ENCODE data around the gene CYP27B1. TPM values are rescaled to one million over a fixed set of nuclear protein-coding genes. Genes with fewer than 3 reads are reported as not detected.

CYP27B1 gene
- polyA plus RNA-seq, 1 experiment, result 0.29 TPM

DNA sequence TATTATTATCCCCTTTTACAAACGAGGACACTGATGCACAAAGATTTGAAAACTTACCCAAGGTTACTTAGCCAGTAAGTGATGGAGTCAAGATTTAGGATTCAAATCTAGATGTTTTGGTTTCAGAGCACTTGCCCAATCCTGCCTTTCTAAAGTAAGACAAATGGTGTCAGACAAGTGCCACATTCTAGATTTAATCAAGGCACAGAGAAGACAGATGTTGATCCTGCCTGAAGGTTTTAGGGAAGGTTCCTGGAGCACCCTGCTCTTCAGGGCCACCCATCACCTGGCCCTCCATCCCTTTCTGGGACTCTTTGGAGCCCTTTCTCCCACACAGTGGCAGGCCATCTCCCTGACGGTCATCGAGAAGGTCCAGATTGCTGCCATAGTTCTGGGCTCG is 9.1 kb downstream of the CYP27B1 start:
- DNase-seq (ENCODE audit: low read depth, low spot score), result no peak
- Histone ChIP-seq H3K4me3 (ENCODE audit: low read depth, low read length) (no peak overlapping the region), H3K27me3 (ENCODE audit: control insufficient read depth, insufficient read depth, low read length) (peaks cover 18% of the 10 kb centered on the region), H3K9me3 (ENCODE audit: control insufficient read depth, insufficient read depth, low read length) (no peaks in the 10 kb centered on the region; the same call in 1 of the 2 replicates), H3K27ac (ENCODE audit: low read depth, low read length) (no peak overlapping the region)
- ChIA-PET POLR2A (no interaction called here), CTCF (interaction anchor here (1.4 to 2.3 kb wide), 2 partner anchors 8 to 9 kb away, joined by 3 to 24 read pairs; partner anchors contain the start of gene CYP27B1)
- TF ChIP-seq, protein P1, sequence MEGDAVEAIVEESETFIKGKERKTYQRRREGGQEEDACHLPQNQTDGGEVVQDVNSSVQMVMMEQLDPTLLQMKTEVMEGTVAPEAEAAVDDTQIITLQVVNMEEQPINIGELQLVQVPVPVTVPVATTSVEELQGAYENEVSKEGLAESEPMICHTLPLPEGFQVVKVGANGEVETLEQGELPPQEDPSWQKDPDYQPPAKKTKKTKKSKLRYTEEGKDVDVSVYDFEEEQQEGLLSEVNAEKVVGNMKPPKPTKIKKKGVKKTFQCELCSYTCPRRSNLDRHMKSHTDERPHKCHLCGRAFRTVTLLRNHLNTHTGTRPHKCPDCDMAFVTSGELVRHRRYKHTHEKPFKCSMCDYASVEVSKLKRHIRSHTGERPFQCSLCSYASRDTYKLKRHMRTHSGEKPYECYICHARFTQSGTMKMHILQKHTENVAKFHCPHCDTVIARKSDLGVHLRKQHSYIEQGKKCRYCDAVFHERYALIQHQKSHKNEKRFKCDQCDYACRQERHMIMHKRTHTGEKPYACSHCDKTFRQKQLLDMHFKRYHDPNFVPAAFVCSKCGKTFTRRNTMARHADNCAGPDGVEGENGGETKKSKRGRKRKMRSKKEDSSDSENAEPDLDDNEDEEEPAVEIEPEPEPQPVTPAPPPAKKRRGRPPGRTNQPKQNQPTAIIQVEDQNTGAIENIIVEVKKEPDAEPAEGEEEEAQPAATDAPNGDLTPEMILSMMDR (IDR thresholded peaks at IDR 0.05; ENCODE audit: low read depth, low read length), result no peak

DNA sequence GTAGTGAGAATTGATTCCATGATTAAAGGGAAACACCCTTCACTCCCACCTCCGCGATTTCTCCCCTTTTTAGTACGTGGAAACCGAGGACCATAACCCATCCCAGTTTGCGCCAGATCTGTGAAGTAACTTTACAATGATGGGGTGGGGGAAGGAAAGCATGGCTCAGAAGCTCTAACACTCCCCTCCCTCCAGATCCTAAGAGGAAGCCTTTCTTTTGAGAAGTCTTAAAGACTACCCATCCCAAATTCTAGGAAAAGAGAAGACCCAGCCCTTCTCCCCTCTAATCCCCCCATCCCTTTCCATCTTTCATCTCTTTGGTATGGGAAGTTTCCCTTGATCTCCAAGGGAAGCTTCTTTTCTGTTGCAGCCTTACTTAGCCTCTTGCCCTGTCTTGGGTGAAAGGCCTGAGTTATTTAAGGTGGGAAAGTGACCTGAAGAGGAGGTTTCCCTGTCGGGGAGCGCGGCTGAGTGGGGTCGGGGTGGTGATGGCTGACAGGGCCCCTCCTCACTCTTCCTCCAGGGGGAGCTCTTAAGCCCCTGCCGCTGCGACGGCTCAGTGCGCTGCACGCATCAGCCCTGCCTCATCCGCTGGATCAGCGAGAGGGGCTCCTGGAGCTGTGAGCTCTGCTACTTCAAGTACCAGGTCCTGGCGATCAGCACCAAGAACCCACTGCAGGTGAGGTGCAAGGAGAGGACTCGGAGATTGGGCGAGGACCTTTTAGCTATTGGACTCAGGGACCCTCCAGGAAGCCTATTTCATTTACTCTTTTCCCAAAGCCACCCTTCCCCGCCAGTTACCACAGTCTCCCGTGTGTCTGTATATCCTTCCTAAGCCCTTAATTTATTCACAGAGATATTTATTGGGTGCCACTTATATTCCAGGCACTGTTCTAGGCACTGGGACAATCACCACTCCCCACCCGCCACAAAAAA is 10.2 kb downstream of the CYP27B1 start:
- ChIA-PET CTCF (interaction anchor here (0.5 to 2.3 kb wide), 26 partner anchors 8 to 1789 kb away, joined by 3 to 24 read pairs (median 6); partner anchors contain the start of genes CYP27B1, EEF1AKMT3, METTL1 and TSFM), POLR2A (interaction anchor here (0.6 kb wide), 1 partner anchor 10 kb away, joined by 3 read pairs; the partner anchor contains the start of gene CYP27B1)
- peaks cover 18% of the 10 kb centered on the region for H3K27me3 ChIP-seq (ENCODE audit: control insufficient read depth, insufficient read depth, low read length)
- peak overlapping the region; percentile 17 for H3K4me3 ChIP-seq (ENCODE audit: low read depth, low read length)
- H3K27ac ChIP-seq (ENCODE audit: low read depth, low read length), result no peak overlapping the region
- no peaks in the 10 kb centered on the region; the same call in 1 of the 2 replicates for H3K9me3 ChIP-seq (ENCODE audit: control insufficient read depth, insufficient read depth, low read length)
- TF ChIP-seq, protein P1 (IDR thresholded peaks at IDR 0.05; ENCODE audit: low read depth, low read length), result peak; percentile 80
- no peak for DNase-seq (ENCODE audit: low read depth, low spot score)

DNA sequence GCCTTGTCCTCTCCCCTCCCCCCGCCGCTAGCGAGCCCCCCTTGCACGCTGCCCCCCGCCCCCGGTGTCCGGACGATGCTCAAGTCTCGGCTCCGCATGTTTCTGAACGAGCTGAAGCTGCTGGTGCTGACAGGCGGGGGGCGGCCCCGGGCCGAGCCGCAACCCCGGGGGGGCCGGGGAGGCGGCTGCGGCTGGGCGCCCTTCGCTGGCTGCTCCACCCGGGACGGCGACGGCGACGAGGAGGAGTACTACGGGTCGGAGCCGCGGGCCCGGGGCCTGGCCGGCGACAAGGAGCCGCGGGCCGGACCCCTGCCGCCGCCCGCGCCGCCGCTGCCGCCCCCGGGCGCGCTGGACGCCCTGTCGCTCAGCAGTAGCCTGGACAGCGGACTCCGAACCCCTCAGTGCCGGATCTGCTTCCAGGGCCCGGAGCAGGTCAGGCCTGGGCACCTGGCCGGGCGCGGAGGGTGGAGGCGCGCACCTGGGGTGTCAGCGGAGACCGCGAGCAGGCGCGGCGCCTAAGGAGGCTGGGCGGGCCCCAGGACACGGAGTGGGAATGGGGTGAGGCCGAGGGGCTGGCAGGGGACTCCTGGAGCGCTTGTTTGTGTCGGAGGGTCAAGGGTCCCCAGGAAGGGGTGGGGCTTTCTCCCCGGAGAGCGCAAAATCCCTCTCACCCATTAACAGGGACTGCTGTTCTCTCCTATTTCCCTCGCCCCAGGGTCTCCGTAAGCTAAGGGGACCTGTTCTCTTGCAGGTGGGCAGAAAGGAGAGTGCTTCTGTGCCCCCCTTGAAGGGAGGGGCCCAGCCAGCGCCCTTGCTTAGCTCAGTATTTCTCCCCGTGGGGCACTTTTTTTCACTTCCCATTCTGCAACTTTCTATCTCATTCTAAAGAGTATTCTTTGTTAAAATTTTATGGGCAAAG is 11.2 kb downstream of the CYP27B1 start:
- peak overlapping the region; percentile 61 for H3K4me3 ChIP-seq (ENCODE audit: low read depth, low read length)
- H3K27ac ChIP-seq (ENCODE audit: low read depth, low read length), result no peak overlapping the region
- POLR2A ChIA-PET, result interaction anchor here (1.0 kb wide), 1 partner anchor 17 kb away, joined by 3 read pairs; the partner anchor contains the start of gene EEF1AKMT3
- H3K9me3 ChIP-seq (ENCODE audit: control insufficient read depth, insufficient read depth, low read length), result no peaks in the 10 kb centered on the region; the same call in 1 of the 2 replicates
- H3K27me3 ChIP-seq (ENCODE audit: control insufficient read depth, insufficient read depth, low read length), result peaks cover 15% of the 10 kb centered on the region
- CTCF ChIA-PET, result interaction anchor here (0.5 to 2.3 kb wide), 19 partner anchors 8 to 1788 kb away, joined by 3 to 24 read pairs (median 6); partner anchors contain the start of genes CYP27B1, EEF1AKMT3, METTL1 and TSFM
- DNase-seq (ENCODE audit: low read depth, low spot score), result no peak
- TF ChIP-seq, protein P1 (IDR thresholded peaks at IDR 0.05; ENCODE audit: low read depth, low read length), result no peak

DNA sequence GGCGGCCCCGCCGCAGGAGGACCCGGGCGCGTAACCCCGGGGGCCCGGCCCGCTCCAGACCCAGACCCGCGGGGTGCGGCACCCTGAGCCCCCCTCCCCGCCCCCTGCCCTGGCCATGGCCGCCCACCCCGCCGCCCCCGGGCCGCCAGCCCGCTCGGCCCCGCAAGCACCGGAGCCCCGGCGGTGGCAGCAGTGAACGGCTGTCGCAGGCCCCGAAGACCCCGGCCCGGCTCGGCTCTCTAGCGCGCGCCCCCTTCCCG is 11.8 kb downstream of the CYP27B1 start:
- peak overlapping the region; percentile 61 for H3K4me3 ChIP-seq (ENCODE audit: low read depth, low read length)
- POLR2A ChIA-PET, result interaction anchor here (1.0 kb wide), 1 partner anchor 17 kb away, joined by 3 read pairs; the partner anchor contains the start of gene EEF1AKMT3
- TF ChIP-seq, protein P1 (IDR thresholded peaks at IDR 0.05; ENCODE audit: low read depth, low read length), result no peak
- H3K27ac ChIP-seq (ENCODE audit: low read depth, low read length), result no peak overlapping the region
- H3K27me3 ChIP-seq (ENCODE audit: control insufficient read depth, insufficient read depth, low read length), result peaks cover 15% of the 10 kb centered on the region
- CTCF ChIA-PET, result no interaction called here
- no peaks in the 10 kb centered on the region; the same call in 1 of the 2 replicates for H3K9me3 ChIP-seq (ENCODE audit: control insufficient read depth, insufficient read depth, low read length)
- DNase-seq (ENCODE audit: low read depth, low spot score), result no peak

Data from AG04450 (cell line).